Measurements from ENCODE around the gene GPC3. TPM values are rescaled to one million over a fixed set of nuclear protein-coding genes. Genes with fewer than 3 reads are reported as not detected.

The GPC3 gene
- total RNA-seq, 1 experiment from 2014 or later: 32.4 TPM

DNA sequence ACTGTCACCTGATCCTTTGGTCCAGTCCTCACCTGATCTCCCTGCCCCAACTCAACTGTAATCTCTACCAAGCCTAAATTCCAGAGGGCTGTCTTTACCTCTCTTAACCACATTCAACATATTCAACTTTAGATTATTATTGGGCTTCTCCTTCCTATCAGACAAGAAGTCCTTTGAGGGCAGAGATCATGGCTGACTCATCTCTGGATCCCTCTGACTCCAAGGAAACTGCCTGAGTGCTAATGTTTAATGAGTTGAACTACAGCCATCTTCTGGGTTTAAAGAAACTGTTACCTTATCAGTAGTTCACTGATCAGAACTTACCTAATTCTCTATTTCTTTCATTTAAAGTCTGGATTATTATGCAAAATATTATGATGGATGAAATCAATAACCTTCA, 135.7 kb downstream of the GPC3 start:
- H3K9me3 Mint-ChIP-seq: no peaks in the 10 kb centered on the region
- ATAC-seq (no peak), DNase-seq (ENCODE audit: low spot score) (no peak)
- no peaks in the 10 kb centered on the region for H3K36me3 Mint-ChIP-seq
- H3K27ac Mint-ChIP-seq: no peak overlapping the region
- peaks cover 11% of the 10 kb centered on the region for H3K4me1 Mint-ChIP-seq
- ChIA-PET POLR2A (no interaction called here), CTCF (no interaction called here)
- TF ChIP-seq NFYB (CRISPR knock-in tag; conservative IDR thresholded peaks at IDR 0.05; ENCODE audit: low read depth): no peak
- TF ChIP-seq GRHL2 (CRISPR knock-in tag; IDR thresholded peaks at IDR 0.05; ENCODE audit: insufficient replicate concordance, severe bottlenecking): no peak
- no peak for TF ChIP-seq NFE2L1 (CRISPR knock-in tag; IDR thresholded peaks at IDR 0.05)
- no peak for TF ChIP-seq RORB (CRISPR knock-in tag; IDR thresholded peaks at IDR 0.05)
- no peak for TF ChIP-seq SP1 (CRISPR knock-in tag; conservative IDR thresholded peaks at IDR 0.05)
- no peak for TF ChIP-seq ZNF396 (CRISPR knock-in tag; IDR thresholded peaks at IDR 0.05; ENCODE audit: borderline replicate concordance)
- no peak for TF ChIP-seq GABPB1 (CRISPR knock-in tag; IDR thresholded peaks at IDR 0.05)
- no peak overlapping the region for H3K4me3 Mint-ChIP-seq
- no peaks in the 10 kb centered on the region for H3K27me3 Mint-ChIP-seq (ENCODE audit: low read depth)

DNA sequence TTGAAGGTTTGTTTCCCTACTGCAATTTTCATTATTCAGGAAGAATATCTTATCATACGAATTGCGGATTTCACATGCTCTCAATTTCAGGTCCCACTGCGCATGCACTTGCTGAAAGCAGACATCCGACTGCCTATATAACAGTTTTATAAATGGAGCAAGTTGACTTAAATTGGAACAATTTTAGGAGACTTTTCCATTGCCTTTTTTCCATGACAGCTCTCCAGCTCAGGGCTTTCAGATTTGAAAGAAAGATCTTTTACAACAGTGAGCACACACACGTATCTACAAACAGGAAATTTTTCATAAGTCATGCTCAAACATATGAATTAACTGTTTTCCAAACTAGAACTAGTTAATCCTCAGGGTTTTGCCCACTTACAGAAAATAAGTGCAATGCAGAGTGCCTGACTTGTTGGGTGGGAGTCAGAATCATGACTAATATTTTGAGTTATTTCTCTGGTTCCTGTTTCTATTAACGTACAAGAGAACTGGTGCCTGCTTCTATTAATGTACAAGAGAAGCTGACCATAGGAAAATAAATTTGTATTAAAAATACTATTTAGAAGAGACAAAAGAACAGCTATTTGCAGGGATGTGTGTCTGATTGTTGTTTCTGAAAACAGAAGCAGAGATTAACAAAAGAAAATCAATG, 137.9 kb downstream of the GPC3 start:
- TF ChIP-seq KAT7 (CRISPR knock-in tag; IDR thresholded peaks at IDR 0.05; ENCODE audit: borderline replicate concordance) (no peak), FOXJ3 (CRISPR knock-in tag; IDR thresholded peaks at IDR 0.05; ENCODE audit: borderline replicate concordance) (no peak), EMX1 (CRISPR knock-in tag; IDR thresholded peaks at IDR 0.05) (no peak), CREM (CRISPR knock-in tag; IDR thresholded peaks at IDR 0.05) (no peak), FOXP1 (CRISPR knock-in tag; IDR thresholded peaks at IDR 0.05; ENCODE audit: borderline replicate concordance) (no peak), ZNF423 (CRISPR knock-in tag; IDR thresholded peaks at IDR 0.05) (no peak), JAZF1 (CRISPR knock-in tag; IDR thresholded peaks at IDR 0.05) (no peak), CBFB (CRISPR knock-in tag; IDR thresholded peaks at IDR 0.05; ENCODE audit: low read depth) (no peak), FOXK1 (CRISPR knock-in tag; IDR thresholded peaks at IDR 0.05) (no peak), RORB (CRISPR knock-in tag; IDR thresholded peaks at IDR 0.05) (no peak), ATF6 (CRISPR knock-in tag; IDR thresholded peaks at IDR 0.05) (no peak), SOX15 (CRISPR knock-in tag; IDR thresholded peaks at IDR 0.05) (no peak)
- TF ChIP-seq, protein P1, sequence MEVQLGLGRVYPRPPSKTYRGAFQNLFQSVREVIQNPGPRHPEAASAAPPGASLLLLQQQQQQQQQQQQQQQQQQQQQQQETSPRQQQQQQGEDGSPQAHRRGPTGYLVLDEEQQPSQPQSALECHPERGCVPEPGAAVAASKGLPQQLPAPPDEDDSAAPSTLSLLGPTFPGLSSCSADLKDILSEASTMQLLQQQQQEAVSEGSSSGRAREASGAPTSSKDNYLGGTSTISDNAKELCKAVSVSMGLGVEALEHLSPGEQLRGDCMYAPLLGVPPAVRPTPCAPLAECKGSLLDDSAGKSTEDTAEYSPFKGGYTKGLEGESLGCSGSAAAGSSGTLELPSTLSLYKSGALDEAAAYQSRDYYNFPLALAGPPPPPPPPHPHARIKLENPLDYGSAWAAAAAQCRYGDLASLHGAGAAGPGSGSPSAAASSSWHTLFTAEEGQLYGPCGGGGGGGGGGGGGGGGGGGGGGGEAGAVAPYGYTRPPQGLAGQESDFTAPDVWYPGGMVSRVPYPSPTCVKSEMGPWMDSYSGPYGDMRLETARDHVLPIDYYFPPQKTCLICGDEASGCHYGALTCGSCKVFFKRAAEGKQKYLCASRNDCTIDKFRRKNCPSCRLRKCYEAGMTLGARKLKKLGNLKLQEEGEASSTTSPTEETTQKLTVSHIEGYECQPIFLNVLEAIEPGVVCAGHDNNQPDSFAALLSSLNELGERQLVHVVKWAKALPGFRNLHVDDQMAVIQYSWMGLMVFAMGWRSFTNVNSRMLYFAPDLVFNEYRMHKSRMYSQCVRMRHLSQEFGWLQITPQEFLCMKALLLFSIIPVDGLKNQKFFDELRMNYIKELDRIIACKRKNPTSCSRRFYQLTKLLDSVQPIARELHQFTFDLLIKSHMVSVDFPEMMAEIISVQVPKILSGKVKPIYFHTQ (CRISPR knock-in tag; IDR thresholded peaks at IDR 0.05): no peak
- TF ChIP-seq, protein P2, sequence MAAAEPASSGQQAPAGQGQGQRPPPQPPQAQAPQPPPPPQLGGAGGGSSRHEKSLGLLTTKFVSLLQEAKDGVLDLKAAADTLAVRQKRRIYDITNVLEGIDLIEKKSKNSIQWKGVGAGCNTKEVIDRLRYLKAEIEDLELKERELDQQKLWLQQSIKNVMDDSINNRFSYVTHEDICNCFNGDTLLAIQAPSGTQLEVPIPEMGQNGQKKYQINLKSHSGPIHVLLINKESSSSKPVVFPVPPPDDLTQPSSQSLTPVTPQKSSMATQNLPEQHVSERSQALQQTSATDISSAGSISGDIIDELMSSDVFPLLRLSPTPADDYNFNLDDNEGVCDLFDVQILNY (CRISPR knock-in tag; IDR thresholded peaks at IDR 0.05): no peak
- TF ChIP-seq, protein P3, sequence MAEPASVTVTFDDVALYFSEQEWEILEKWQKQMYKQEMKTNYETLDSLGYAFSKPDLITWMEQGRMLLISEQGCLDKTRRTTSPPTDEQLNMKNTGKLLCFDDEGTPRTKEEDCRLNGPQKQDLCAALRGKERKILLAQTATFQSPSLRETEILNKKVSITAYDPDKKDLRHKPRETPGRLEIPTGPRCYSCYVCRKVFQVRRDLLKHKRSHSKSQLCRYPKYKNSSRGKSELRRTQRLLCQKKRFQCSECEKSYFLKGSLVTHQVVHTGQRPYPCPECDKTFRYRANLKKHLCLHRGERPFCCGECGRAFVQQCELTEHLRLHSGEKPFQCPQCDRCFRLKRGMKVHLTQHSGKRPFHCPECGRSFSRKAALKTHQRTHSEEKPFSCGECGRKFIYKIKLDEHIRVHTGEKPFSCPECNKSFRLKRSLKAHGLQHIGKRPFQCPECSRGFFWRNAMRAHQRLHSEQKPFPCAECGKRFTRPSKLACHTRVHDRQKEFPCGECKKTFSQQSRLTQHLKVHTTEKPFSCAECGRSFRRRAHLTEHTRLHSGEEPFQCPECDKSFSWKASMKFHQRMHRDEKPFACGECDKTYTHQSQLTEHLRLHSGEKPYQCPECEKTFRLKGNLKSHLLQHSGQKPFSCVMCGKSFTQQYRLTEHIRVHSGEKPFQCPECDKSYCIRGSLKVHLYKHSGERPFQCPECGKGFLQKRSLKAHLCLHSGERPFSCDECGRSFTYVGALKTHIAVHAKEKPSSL (CRISPR knock-in tag; conservative IDR thresholded peaks at IDR 0.05): no peak
- TF ChIP-seq, protein P4, sequence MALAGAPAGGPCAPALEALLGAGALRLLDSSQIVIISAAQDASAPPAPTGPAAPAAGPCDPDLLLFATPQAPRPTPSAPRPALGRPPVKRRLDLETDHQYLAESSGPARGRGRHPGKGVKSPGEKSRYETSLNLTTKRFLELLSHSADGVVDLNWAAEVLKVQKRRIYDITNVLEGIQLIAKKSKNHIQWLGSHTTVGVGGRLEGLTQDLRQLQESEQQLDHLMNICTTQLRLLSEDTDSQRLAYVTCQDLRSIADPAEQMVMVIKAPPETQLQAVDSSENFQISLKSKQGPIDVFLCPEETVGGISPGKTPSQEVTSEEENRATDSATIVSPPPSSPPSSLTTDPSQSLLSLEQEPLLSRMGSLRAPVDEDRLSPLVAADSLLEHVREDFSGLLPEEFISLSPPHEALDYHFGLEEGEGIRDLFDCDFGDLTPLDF (CRISPR knock-in tag; IDR thresholded peaks at IDR 0.05): no peak
- TF ChIP-seq, protein P5, sequence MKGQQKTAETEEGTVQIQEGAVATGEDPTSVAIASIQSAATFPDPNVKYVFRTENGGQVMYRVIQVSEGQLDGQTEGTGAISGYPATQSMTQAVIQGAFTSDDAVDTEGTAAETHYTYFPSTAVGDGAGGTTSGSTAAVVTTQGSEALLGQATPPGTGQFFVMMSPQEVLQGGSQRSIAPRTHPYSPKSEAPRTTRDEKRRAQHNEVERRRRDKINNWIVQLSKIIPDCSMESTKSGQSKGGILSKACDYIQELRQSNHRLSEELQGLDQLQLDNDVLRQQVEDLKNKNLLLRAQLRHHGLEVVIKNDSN (CRISPR knock-in tag; IDR thresholded peaks at IDR 0.05): no peak
- TF ChIP-seq, protein P6, sequence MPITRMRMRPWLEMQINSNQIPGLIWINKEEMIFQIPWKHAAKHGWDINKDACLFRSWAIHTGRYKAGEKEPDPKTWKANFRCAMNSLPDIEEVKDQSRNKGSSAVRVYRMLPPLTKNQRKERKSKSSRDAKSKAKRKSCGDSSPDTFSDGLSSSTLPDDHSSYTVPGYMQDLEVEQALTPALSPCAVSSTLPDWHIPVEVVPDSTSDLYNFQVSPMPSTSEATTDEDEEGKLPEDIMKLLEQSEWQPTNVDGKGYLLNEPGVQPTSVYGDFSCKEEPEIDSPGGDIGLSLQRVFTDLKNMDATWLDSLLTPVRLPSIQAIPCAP (CRISPR knock-in tag; IDR thresholded peaks at IDR 0.05): no peak
- ChIA-PET POLR2A (no interaction called here), CTCF (interaction anchor here (1.1 kb wide), 1 partner anchor 8 kb away, joined by 3 read pairs; no protein-coding TSS in a partner anchor)
- no peaks in the 10 kb centered on the region for H3K27me3 Mint-ChIP-seq (ENCODE audit: low read depth)
- H3K9me3 Mint-ChIP-seq: no peaks in the 10 kb centered on the region
- ATAC-seq (no peak), DNase-seq (ENCODE audit: low spot score) (no peak)
- peaks cover 11% of the 10 kb centered on the region for H3K4me1 Mint-ChIP-seq
- H3K27ac Mint-ChIP-seq: no peak overlapping the region
- no peaks in the 10 kb centered on the region for H3K36me3 Mint-ChIP-seq
- H3K4me3 Mint-ChIP-seq: no peak overlapping the region
